ENCODE results near the gene VEGFD.

DNA sequence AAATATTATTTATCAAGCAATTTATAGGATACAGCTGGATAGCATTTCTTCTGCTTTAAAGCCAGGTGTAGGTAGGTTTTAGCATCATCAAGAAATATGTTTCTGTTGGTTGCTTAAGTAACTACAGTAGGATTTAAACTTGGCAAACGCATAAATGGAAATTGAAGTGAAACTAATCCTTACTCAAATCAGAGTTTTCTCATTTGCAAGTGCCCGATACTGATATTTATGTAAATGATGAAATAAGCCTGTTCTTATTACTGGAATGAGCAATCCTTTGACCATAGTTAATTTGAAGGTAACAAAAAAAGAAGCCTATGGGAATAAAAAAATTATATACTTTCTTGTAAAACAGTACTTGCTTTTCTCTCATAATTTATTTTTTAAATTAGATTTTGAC, 25.7 kb downstream of the VEGFD start:
- TF ChIP-seq, protein P1, sequence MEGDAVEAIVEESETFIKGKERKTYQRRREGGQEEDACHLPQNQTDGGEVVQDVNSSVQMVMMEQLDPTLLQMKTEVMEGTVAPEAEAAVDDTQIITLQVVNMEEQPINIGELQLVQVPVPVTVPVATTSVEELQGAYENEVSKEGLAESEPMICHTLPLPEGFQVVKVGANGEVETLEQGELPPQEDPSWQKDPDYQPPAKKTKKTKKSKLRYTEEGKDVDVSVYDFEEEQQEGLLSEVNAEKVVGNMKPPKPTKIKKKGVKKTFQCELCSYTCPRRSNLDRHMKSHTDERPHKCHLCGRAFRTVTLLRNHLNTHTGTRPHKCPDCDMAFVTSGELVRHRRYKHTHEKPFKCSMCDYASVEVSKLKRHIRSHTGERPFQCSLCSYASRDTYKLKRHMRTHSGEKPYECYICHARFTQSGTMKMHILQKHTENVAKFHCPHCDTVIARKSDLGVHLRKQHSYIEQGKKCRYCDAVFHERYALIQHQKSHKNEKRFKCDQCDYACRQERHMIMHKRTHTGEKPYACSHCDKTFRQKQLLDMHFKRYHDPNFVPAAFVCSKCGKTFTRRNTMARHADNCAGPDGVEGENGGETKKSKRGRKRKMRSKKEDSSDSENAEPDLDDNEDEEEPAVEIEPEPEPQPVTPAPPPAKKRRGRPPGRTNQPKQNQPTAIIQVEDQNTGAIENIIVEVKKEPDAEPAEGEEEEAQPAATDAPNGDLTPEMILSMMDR (optimal IDR thresholded peaks at IDR 0.05 in 1 of 3, IDR thresholded peaks at IDR 0.05 in 1 of 3, conservative IDR thresholded peaks at IDR 0.05 in 1 of 3; ENCODE audit: extremely low read depth in 1 of 3, insufficient read depth in 2 of 3, low read length in 3 of 3): no peak
- TF ChIP-seq EZH2 (IDR thresholded peaks at IDR 0.05; ENCODE audit: low read length): no peak

Measured in keratinocyte (primary cell).